Neuron (in vitro differentiated cells): Measurements from ENCODE around the gene MED12.

Experiments
- H2AFZ ChIP-seq: one replicate; pipeline ENCODE4 v1.6.1; 2013; ENCODE audit warnings: low read depth, mild to moderate bottlenecking, inconsistent platforms, low read length, moderate library complexity
- H3K27me3 ChIP-seq: one replicate; pipeline ENCODE4 v1.6.1; 2013; ENCODE audit warnings: low read length; ENCODE audit not compliant: insufficient read depth
- H3K36me3 ChIP-seq: one replicate; pipeline ENCODE4 v1.6.1; 2013; ENCODE audit warnings: low read length; ENCODE audit not compliant: insufficient read depth
- H3K4me1 ChIP-seq: one replicate; pipeline ENCODE4 v1.6.1; 2013; ENCODE audit warnings: low read length; ENCODE audit not compliant: insufficient read depth
- H3K4me3 ChIP-seq: 2 replicates; pipeline ENCODE4 v1.5.1; 2013; ENCODE audit warnings: mild to moderate bottlenecking, low read length, moderate library complexity
- H3K9me3 ChIP-seq: one replicate; pipeline ENCODE4 v1.6.1; 2013; ENCODE audit warnings: low read length

Gene MED12

DNA sequence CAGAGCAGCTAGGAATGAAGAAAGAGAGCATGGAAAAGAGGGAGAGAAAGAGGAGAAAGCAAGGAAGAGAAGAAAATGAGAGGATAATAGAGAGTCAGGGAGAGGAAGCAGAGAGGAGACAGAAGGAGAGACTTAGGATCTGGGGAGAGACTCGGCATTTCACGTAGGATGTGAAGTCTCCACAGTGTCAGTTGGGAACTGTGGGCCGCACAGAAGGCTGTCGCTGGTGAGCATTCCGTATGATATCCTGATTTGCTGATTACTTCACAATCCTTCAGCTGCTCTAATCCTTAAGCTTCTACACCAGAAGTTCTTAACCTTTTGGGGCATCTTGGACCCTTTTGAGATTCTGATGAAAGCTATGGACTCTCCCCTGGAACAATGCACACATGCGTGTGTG lies 40.2 kb downstream of the MED12 start:
- Histone ChIP-seq H3K4me3 (no peak overlapping the region), H3K36me3 (no peaks in the 10 kb centered on the region), H3K9me3 (no peaks in the 10 kb centered on the region), H3K4me1 (peaks cover 5% of the 10 kb centered on the region), H3K27me3 (no peaks in the 10 kb centered on the region), H2AFZ (no peak overlapping the region)

DNA sequence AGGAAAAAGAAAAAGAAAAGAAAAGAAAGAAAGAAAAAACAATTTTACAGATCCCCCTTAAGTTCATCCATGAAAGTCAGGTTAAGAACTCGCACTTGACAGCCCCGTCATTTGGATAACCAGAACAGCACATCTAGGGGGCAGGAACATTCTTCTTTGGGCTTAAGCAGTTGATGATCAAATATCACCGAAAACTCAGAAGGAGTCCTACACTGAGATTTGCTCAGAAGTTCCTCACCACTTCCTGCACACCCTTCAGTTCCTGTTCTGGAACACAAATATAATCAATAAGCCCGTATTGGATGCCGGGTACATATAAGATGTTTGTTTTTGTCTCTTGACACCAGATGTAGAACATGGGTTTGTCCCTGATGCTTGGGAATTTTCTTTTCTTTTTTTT lies 40.9 kb downstream of the MED12 start:
- Histone ChIP-seq H2AFZ (no peak overlapping the region), H3K36me3 (no peaks in the 10 kb centered on the region), H3K4me3 (no peak overlapping the region), H3K27me3 (no peaks in the 10 kb centered on the region), H3K4me1 (peaks cover 5% of the 10 kb centered on the region), H3K9me3 (no peaks in the 10 kb centered on the region)

DNA sequence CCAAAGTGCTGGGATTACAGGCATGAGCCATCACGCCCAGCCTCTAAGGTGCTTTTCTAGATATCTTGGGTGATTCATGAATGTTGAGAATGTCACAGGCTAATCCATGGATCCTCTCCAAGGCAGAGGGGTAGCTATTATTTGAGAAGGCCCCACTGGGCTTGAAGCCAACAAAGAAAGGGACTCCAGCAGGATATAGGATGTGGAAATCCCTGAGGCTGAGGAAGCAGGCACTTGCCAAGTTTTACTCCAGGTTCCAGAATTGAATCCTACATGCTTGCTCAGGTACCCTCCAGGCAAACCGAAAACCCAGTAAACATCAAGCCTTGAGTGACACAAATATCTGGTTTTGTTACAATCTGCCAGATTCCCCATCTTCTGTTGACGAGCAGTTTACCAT lies 42.1 kb downstream of the MED12 start:
- Histone ChIP-seq H3K36me3 (no peaks in the 10 kb centered on the region), H2AFZ (no peak overlapping the region), H3K9me3 (no peaks in the 10 kb centered on the region), H3K4me3 (no peak overlapping the region), H3K4me1 (peaks cover 5% of the 10 kb centered on the region), H3K27me3 (no peaks in the 10 kb centered on the region)

DNA sequence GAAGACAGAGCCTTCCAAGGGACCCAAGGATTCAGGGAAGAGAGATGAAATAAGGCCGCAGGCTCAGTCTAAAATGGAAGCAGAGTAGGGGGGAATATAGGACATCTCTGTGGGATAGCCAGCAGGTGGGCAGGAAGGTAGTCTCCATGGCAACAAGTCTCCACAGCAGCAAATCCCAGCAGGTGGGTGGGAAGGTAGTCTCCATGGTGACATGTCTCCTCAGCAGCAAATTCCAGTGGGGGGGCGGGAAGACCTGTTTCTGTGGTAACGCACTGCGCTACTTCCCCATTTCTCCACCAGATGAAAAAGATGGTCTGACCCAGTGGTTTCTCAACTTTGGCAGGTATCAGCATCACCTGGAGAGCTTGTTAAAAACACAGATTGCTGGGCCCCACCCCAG lies 44.6 kb downstream of the MED12 start:
- no peaks in the 10 kb centered on the region for H3K9me3 ChIP-seq
- no peak overlapping the region for H3K4me3 ChIP-seq
- H3K36me3 ChIP-seq, result no peaks in the 10 kb centered on the region
- no peak overlapping the region for H2AFZ ChIP-seq
- H3K27me3 ChIP-seq, result no peaks in the 10 kb centered on the region
- peaks cover 5% of the 10 kb centered on the region for H3K4me1 ChIP-seq

- H3K36me3 ChIP-seq, result no peaks in the 10 kb centered on the region
- H2AFZ ChIP-seq, result no peak overlapping the region
- no peak overlapping the region for H3K4me3 ChIP-seq
- H3K27me3 ChIP-seq, result no peaks in the 10 kb centered on the region
- H3K9me3 ChIP-seq, result no peaks in the 10 kb centered on the region
- H3K4me1 ChIP-seq, result peaks cover 5% of the 10 kb centered on the region
These were observed 45.7 kb downstream of the MED12 start for GRCh38 chrX:71164071-71164470.

GRCh38 chrX:71166461-71166860 lies 48.1 kb downstream of the MED12 start:
- Histone ChIP-seq H3K36me3 (no peaks in the 10 kb centered on the region), H2AFZ (no peak overlapping the region), H3K9me3 (no peaks in the 10 kb centered on the region), H3K27me3 (no peaks in the 10 kb centered on the region), H3K4me3 (no peak overlapping the region), H3K4me1 (peaks cover 7% of the 10 kb centered on the region)

- peaks cover 7% of the 10 kb centered on the region for H3K4me1 ChIP-seq
- H3K9me3 ChIP-seq, result no peaks in the 10 kb centered on the region
- no peak overlapping the region for H3K4me3 ChIP-seq
- no peak overlapping the region for H2AFZ ChIP-seq
- H3K27me3 ChIP-seq, result no peaks in the 10 kb centered on the region
- H3K36me3 ChIP-seq, result no peaks in the 10 kb centered on the region
These were observed 48.8 kb downstream of the MED12 start for GRCh38 chrX:71167031-71167781.

DNA sequence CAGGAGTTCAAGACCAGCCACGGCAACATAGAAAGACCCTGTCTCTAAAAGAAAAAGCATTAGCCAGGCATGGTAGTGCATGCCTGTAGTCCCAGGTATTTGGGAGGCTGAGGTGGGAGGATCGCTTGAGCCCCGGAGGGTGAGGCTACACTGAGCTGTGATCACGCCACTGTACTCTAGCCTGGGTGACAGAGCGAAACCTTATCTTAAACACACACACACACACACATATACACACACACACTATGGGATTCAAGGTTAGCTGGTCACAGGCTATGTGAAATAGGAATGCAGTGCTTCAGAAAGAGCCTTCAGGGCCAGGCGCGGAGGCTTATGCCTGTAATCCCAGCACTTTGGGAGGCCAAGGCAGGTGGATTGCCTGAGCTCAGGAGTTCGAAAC lies 49.7 kb downstream of the MED12 start:
- H3K4me3 ChIP-seq, result no peak overlapping the region
- H3K36me3 ChIP-seq, result no peaks in the 10 kb centered on the region
- no peak overlapping the region for H2AFZ ChIP-seq
- no peaks in the 10 kb centered on the region for H3K27me3 ChIP-seq
- no peaks in the 10 kb centered on the region for H3K9me3 ChIP-seq
- peaks cover 3% of the 10 kb centered on the region for H3K4me1 ChIP-seq

- H2AFZ ChIP-seq, result no peak overlapping the region
- H3K4me3 ChIP-seq, result no peak overlapping the region
- no peaks in the 10 kb centered on the region for H3K9me3 ChIP-seq
- peaks cover 3% of the 10 kb centered on the region for H3K4me1 ChIP-seq
- no peaks in the 10 kb centered on the region for H3K27me3 ChIP-seq
- H3K36me3 ChIP-seq, result no peaks in the 10 kb centered on the region
These were observed 51.2 kb downstream of the MED12 start for GRCh38 chrX:71169586-71169985.

DNA sequence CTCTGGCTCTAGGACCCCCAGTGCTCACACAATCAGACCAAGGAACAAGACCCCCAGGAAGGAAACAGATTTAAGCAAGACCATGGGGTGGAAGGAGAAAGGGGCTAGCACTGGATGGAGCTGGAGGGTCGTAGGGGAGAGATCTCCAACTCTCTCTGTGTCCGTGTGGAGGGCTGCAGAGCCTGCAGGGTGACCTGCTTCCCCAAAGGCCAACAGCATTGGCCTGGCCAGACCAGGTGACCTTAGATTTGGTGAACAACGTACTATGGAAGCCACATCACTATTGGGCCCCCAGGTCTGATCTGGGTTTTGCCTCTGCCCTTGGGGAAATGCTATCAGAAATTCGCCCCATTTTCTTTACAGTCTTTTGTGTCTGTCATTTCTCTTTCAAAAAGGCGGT lies 52.3 kb downstream of the MED12 start:
- Histone ChIP-seq H3K4me1 (peaks cover 3% of the 10 kb centered on the region), H3K9me3 (no peaks in the 10 kb centered on the region), H3K4me3 (no peak overlapping the region), H3K27me3 (no peaks in the 10 kb centered on the region), H3K36me3 (no peaks in the 10 kb centered on the region), H2AFZ (no peak overlapping the region)

DNA sequence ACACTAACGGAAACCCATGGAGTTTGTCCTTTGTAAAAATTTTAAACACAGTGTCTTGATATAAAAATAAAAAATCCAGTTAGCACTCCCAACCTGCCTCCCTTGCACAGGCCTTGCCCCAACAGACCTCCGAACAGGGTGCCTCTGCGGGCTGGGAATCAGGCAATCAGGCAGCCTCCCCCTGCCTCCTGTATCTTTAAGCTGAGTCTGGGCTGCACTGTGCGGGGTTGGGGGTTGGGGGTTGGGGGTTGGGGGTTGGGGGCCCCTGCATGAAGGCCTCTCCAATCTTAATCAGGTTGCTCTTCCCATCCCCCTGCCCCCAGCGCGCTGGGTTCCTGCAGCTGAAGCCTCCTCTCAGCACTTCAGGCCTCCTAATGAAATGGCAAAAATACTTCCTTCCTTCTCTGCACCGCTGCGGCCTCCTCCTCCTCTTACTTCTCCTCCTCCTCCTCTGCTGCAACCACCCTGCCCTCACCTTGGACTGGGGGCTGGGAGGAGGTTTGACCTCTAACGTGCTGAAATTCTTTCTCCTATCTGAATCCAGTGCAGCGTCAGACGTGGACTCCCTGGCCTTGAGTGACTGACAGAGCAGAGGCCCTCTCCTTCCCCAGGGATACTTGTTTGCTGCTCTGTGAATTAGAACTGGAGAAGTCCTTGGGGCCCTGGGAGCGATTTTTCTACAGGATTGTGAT lies 52.9 kb downstream of the MED12 start:
- no peaks in the 10 kb centered on the region for H3K27me3 ChIP-seq
- peaks cover 3% of the 10 kb centered on the region for H3K4me1 ChIP-seq
- H2AFZ ChIP-seq, result no peak overlapping the region
- H3K4me3 ChIP-seq, result no peak overlapping the region
- no peaks in the 10 kb centered on the region for H3K9me3 ChIP-seq
- H3K36me3 ChIP-seq, result no peaks in the 10 kb centered on the region

DNA sequence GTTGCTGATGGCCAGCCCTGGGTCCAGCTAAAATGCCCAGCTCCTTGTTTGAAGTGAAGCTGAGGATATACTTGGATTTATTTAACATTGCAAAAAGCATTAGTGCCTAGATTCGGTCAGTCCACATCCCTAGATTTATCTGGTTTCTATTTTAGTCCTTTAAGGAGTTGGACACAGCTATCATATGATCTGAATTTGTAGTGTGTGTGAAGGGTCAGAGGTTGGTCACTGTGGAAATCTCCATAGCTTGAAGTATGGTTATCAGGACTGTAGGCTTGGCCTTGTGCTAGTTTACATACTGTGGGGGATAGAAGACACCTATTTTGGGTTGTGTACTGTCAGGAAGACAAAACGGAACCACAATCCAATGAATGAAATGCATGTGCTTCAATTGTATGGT lies 55.0 kb downstream of the MED12 start:
- Histone ChIP-seq H3K9me3 (no peaks in the 10 kb centered on the region), H3K4me3 (no peak overlapping the region), H3K36me3 (no peaks in the 10 kb centered on the region), H2AFZ (no peak overlapping the region), H3K4me1 (peaks cover 3% of the 10 kb centered on the region), H3K27me3 (no peaks in the 10 kb centered on the region)

DNA sequence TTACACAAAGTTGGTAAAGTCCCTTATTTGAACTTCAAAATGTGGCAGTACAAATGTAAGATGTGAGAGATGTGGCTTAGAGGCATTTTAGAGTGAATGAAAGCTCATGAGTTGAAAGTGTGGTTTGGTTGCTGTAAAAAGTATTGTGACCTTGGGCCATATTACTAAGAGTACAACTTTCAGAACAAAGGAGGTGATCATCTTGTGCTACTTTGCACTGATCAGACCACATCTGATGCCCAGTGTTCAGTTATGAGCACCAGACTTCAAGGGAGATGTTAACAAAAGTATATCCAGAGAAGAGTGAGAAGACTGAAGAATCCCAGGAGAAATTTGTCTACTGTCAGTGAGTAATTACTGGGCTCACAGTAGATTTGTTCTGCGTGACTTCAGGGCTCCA lies 56.4 kb downstream of the MED12 start:
- H3K9me3 ChIP-seq, result no peaks in the 10 kb centered on the region
- H2AFZ ChIP-seq, result no peak overlapping the region
- H3K27me3 ChIP-seq, result no peaks in the 10 kb centered on the region
- H3K4me3 ChIP-seq, result no peak overlapping the region
- peaks cover 3% of the 10 kb centered on the region for H3K4me1 ChIP-seq
- H3K36me3 ChIP-seq, result no peaks in the 10 kb centered on the region

DNA sequence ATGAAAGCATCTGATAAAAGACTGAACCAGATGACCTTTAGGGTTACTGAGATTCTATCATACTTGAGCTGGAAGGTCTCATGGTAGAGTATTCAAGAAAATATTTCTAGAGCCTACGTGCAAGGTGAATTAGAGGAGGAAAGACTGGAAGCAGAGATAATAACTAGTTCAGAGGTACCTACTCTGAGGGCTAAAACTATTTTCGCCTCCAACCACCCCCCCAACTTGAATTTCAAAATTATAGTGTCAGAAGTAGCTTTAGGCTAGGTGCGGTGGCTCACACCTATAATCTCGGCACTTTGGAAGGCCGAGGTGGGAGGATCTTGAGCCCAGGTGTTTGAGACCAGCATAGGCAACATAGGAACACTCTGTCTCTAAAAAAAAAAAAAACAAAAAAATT lies 57.1 kb downstream of the MED12 start:
- no peaks in the 10 kb centered on the region for H3K27me3 ChIP-seq
- H3K36me3 ChIP-seq, result no peaks in the 10 kb centered on the region
- no peak overlapping the region for H2AFZ ChIP-seq
- peaks cover 3% of the 10 kb centered on the region for H3K4me1 ChIP-seq
- H3K9me3 ChIP-seq, result no peaks in the 10 kb centered on the region
- H3K4me3 ChIP-seq, result no peak overlapping the region
